Measurements from ENCODE around the gene CXCL8. TPM values are rescaled to one million over a fixed set of nuclear protein-coding genes. Genes with fewer than 3 reads are reported as not detected.

The CXCL8 gene
- total RNA-seq, 1 experiment from 2014 or later: 0.82 TPM

GRCh38 chr4:73780243-73780642, 39.9 kb downstream of the CXCL8 start:
- CTCF ChIA-PET: no interaction called here
- Histone ChIP-seq H3K4me1 (ENCODE audit: control insufficient read depth, insufficient read depth, low read length) (peaks cover 7% of the 10 kb centered on the region; the same call in 1 of the 2 replicates), H3K27ac (ENCODE audit: low read length) (no peak overlapping the region), H3K4me3 (ENCODE audit: low read depth in 2 of 2, low read length in 2 of 2) (no peak overlapping the region), H3K9me3 (ENCODE audit: control insufficient read depth, insufficient read depth, low read depth, low read length) (no peaks in the 10 kb centered on the region), H3K27me3 (ENCODE audit: control insufficient read depth, insufficient read depth, low read length) (no peaks in the 10 kb centered on the region), H3K36me3 (ENCODE audit: control insufficient read depth, insufficient read depth, low read length) (no peaks in the 10 kb centered on the region)
- ATAC-seq (no peak), DNase-seq (ENCODE audit: low read depth, low spot score) (no peak)
- in situ Hi-C loops (cut with HindIII; ENCODE audit: low pct_unique_long_range_greater_than_20kb, low sequenced_read_pairs): no loop called here
- TF ChIP-seq POLR2AphosphoS5 (IDR thresholded peaks at IDR 0.05; ENCODE audit: low read depth, low read length) (no peak), SIN3A (IDR thresholded peaks at IDR 0.05; ENCODE audit: borderline replicate concordance, insufficient read depth, low read depth, low read length) (no peak), REST (IDR thresholded peaks at IDR 0.05; ENCODE audit: insufficient read depth in 1 of 2, low read depth in 2 of 2, low read length in 1 of 2) (no peak), CTCF (IDR thresholded peaks at IDR 0.05) (no peak), TCF7L2 (IDR thresholded peaks at IDR 0.05; ENCODE audit: low read depth, low read length) (no peak)
- intact Hi-C loops (cut with micrococcal nuclease; ENCODE audit: unreplicated experiment): no loop called here
- POLR2A ChIA-PET: no interaction called here
- BruUV-seq (replicated peaks): no TSS peak

GRCh38 chr4:73780834-73781233, 40.5 kb downstream of the CXCL8 start:
- DNase-seq (ENCODE audit: low read depth, low spot score) (no peak), ATAC-seq (no peak)
- ChIA-PET CTCF (no interaction called here), POLR2A (no interaction called here)
- no peaks in the 10 kb centered on the region for H3K36me3 ChIP-seq (ENCODE audit: control insufficient read depth, insufficient read depth, low read length)
- in situ Hi-C loops (cut with HindIII; ENCODE audit: low pct_unique_long_range_greater_than_20kb, low sequenced_read_pairs): no loop called here
- no peak for TF ChIP-seq TCF7L2 (IDR thresholded peaks at IDR 0.05; ENCODE audit: low read depth, low read length)
- no peak for TF ChIP-seq REST (IDR thresholded peaks at IDR 0.05; ENCODE audit: insufficient read depth in 1 of 2, low read depth in 2 of 2, low read length in 1 of 2)
- TF ChIP-seq POLR2AphosphoS5 (IDR thresholded peaks at IDR 0.05; ENCODE audit: low read depth, low read length): no peak
- TF ChIP-seq SIN3A (IDR thresholded peaks at IDR 0.05; ENCODE audit: borderline replicate concordance, insufficient read depth, low read depth, low read length): no peak
- no peak for TF ChIP-seq CTCF (IDR thresholded peaks at IDR 0.05)
- intact Hi-C loops (cut with micrococcal nuclease; ENCODE audit: unreplicated experiment): no loop called here
- H3K4me3 ChIP-seq (ENCODE audit: low read depth in 2 of 2, low read length in 2 of 2): no peak overlapping the region
- peaks cover 7% of the 10 kb centered on the region; the same call in 1 of the 2 replicates for H3K4me1 ChIP-seq (ENCODE audit: control insufficient read depth, insufficient read depth, low read length)
- H3K27ac ChIP-seq (ENCODE audit: low read length): no peak overlapping the region
- H3K9me3 ChIP-seq (ENCODE audit: control insufficient read depth, insufficient read depth, low read depth, low read length): no peaks in the 10 kb centered on the region
- no peaks in the 10 kb centered on the region for H3K27me3 ChIP-seq (ENCODE audit: control insufficient read depth, insufficient read depth, low read length)
- BruUV-seq (replicated peaks): no TSS peak

All from Panc1 (cell line).